ENCODE results near the gene CPNE8.

GRCh38 chr12:38809832-38810231, 95.6 kb downstream of the CPNE8 start:
- TF ChIP-seq CEBPB (IDR thresholded peaks at IDR 0.05) = no peak
- TF ChIP-seq EGR1 (IDR thresholded peaks at IDR 0.05) = no peak
- no peak for TF ChIP-seq MAX (IDR thresholded peaks at IDR 0.05)
- no peak for TF ChIP-seq YY1 (IDR thresholded peaks at IDR 0.05; ENCODE audit: low read depth)
- TF ChIP-seq, protein P1, sequence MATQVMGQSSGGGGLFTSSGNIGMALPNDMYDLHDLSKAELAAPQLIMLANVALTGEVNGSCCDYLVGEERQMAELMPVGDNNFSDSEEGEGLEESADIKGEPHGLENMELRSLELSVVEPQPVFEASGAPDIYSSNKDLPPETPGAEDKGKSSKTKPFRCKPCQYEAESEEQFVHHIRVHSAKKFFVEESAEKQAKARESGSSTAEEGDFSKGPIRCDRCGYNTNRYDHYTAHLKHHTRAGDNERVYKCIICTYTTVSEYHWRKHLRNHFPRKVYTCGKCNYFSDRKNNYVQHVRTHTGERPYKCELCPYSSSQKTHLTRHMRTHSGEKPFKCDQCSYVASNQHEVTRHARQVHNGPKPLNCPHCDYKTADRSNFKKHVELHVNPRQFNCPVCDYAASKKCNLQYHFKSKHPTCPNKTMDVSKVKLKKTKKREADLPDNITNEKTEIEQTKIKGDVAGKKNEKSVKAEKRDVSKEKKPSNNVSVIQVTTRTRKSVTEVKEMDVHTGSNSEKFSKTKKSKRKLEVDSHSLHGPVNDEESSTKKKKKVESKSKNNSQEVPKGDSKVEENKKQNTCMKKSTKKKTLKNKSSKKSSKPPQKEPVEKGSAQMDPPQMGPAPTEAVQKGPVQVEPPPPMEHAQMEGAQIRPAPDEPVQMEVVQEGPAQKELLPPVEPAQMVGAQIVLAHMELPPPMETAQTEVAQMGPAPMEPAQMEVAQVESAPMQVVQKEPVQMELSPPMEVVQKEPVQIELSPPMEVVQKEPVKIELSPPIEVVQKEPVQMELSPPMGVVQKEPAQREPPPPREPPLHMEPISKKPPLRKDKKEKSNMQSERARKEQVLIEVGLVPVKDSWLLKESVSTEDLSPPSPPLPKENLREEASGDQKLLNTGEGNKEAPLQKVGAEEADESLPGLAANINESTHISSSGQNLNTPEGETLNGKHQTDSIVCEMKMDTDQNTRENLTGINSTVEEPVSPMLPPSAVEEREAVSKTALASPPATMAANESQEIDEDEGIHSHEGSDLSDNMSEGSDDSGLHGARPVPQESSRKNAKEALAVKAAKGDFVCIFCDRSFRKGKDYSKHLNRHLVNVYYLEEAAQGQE (IDR thresholded peaks at IDR 0.05; ENCODE audit: low read depth) = no peak
- TF ChIP-seq NFIC (IDR thresholded peaks at IDR 0.05) = no peak
- no peak for TF ChIP-seq ZBTB7A (IDR thresholded peaks at IDR 0.05; ENCODE audit: low read depth)
- no peak for TF ChIP-seq RAD21 (IDR thresholded peaks at IDR 0.05; ENCODE audit: low read depth)

All from Ishikawa (cell line).